Gastrocnemius medialis (tissue), 4 donors: ENCODE measurements around the gene VWA3A.

Source experiments
- CTCF ChIP-seq, 5 experiments: fragments of 450-650 bp in 3 of 5; fragments of 200-600 bp in 2 of 5; sonication (generic) in 2 of 5; IDR thresholded peaks in 4 of 5; conservative IDR thresholded peaks in 1 of 5; 1 replicate in 4 of 5; 2 replicates in 1 of 5; pipeline ENCODE4 v1.5.1; 2016 to 2019; ENCODE audit warnings: antibody characterized with exemption in 5 of 5, mild to moderate bottlenecking in 3 of 5, moderate library complexity in 3 of 5
- POLR2A ChIP-seq, 2 donors: fragments of 450-650 bp; IDR thresholded peaks; one replicate each; pipeline ENCODE4 v1.6.1; 2017; ENCODE audit warnings: antibody characterized with exemption in 2 of 2, mild to moderate bottlenecking in 2 of 2, moderate library complexity in 2 of 2

- TF ChIP-seq CTCF (IDR thresholded peaks at IDR 0.05 in 4 of 5, conservative IDR thresholded peaks at IDR 0.05 in 1 of 5) (no peak), POLR2A (IDR thresholded peaks at IDR 0.05) (no peak)
These were observed 92.3 kb downstream of the VWA3A start for GRCh38 chr16:22184615-22184968.
